ENCODE results near the gene KCNK18. TPM values are rescaled to one million over a fixed set of nuclear protein-coding genes. Genes with fewer than 3 reads are reported as not detected.

The KCNK18 gene
- total and polyA plus RNA-seq, 2 of the 8 experiments (the other 6 are each of a cell fraction or from before 2014, with no cell fraction given) = not detected

DNA sequence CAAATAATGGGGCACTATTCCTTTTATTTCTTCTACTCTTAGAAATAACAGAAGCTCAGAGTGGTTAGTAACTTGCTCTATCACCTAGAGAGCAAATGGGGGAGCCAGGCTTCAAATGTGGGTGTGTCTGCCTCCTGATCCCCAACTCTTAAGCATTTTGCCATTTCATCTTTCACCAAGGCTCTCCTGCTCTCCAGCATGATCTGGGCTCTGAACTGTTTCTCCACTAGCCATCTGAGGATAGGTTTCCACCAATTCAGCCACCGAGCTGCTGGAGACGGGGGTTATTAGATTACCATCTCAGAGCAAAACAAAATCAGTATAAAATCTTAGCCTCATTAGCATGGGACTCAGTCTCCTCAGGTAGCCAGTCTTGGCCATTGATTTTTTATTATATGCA is 39.0 kb upstream of the KCNK18 start:
- Histone ChIP-seq H4K8ac (ENCODE audit: extremely low read depth, insufficient read depth, low read length) (no peak overlapping the region), H2BK120ac (replicated peaks; ENCODE audit: low read depth, low read length) (no peak overlapping the region), H3K9ac (replicated peaks in 1 of 4; ENCODE audit: extremely low read depth in 1 of 4, low read depth in 3 of 4, low read length in 3 of 4) (no peak overlapping the region), H4K5ac (ENCODE audit: insufficient read length, low read depth, low read length) (no peak overlapping the region), H3K56ac (replicated peaks; ENCODE audit: insufficient read length, low read depth, low read length) (no peak overlapping the region), H2BK12ac (ENCODE audit: low read depth, low read length) (no peak overlapping the region; the same call in 1 of the 2 replicates), H2BK15ac (ENCODE audit: low read length) (no peak overlapping the region), H3K36me3 (ENCODE audit: control insufficient read depth in 2 of 4, insufficient read depth in 4 of 4, low read length in 3 of 4) (no peaks in the 10 kb centered on the region), H3K9me3 (ENCODE audit: insufficient read depth in 2 of 2, low read depth in 1 of 2, low read length in 1 of 2) (no peaks in the 10 kb centered on the region), H4K20me1 (replicated peaks in 1 of 2; ENCODE audit: control insufficient read depth in 1 of 2, insufficient read depth in 2 of 2, low read length in 2 of 2) (peaks cover 3 to 12% of the 10 kb centered on the region in 2 experiments), H3K4me2 (ENCODE audit: insufficient read depth in 1 of 2, low read depth in 2 of 2, low read length in 2 of 2) (no peak overlapping the region), H4K91ac (replicated peaks; ENCODE audit: insufficient read length, low read length) (no peak overlapping the region), H3K23me2 (ENCODE audit: low read depth, low read length) (peaks cover 1% of the 10 kb centered on the region; the same call in 1 of the 2 replicates), H3K79me1 (ENCODE audit: low read depth, low read length) (no peaks in the 10 kb centered on the region), H3K4ac (replicated peaks; ENCODE audit: insufficient read length, low read depth, low read length) (no peak overlapping the region), H3K23ac (ENCODE audit: insufficient read length) (no peak overlapping the region), H2AFZ (ENCODE audit: low read length) (no peak overlapping the region), H2BK5ac (ENCODE audit: low read depth, low read length) (no peak overlapping the region; the same call in 1 of the 2 replicates), H3K4me1 (replicated peaks in 1 of 4; ENCODE audit: control insufficient read depth in 3 of 4, insufficient read depth in 4 of 4, low read length in 3 of 4) (peaks cover 6 to 12% (median 10%) of the 10 kb centered on the region in 4 experiments; a peak in 6 of 7 replicates), H3K4me3 (ENCODE audit: extremely low read depth in 1 of 4, insufficient read depth in 2 of 4, low read depth in 3 of 4, low read length in 4 of 4) (no peak overlapping the region), H3K27ac (ENCODE audit: low read depth, low read length) (no peak overlapping the region), H3K18ac (ENCODE audit: extremely low read depth, low read length) (no peak overlapping the region), H3K79me2 (ENCODE audit: control insufficient read depth in 1 of 2, insufficient read depth in 2 of 2, low read length in 2 of 2) (no peaks in the 10 kb centered on the region), H3K14ac (ENCODE audit: insufficient read length) (no peak overlapping the region), H2AK5ac (ENCODE audit: low read depth, low read length) (0 out of 2 replicates have a peak overlapping the region, but pooled peaks have one; percentile 17), H2BK20ac (ENCODE audit: low read length) (no peak overlapping the region), H3K27me3 (replicated peaks in 1 of 4; ENCODE audit: control insufficient read depth in 3 of 4, extremely low read depth in 1 of 4, insufficient read depth in 3 of 4, low read length in 3 of 4) (peaks cover 77 to 97% (median 92%) of the 10 kb centered on the region in 4 experiments)
- ChIA-PET POLR2A (ENCODE audit: partially characterized antibody) (interaction anchor here (1.3 to 2.2 kb wide), 3 partner anchors 27 to 396 kb away, joined by 3 to 6 read pairs (median 4); no protein-coding TSS in a partner anchor), CTCF (ENCODE audit: partially characterized antibody) (interaction anchor here (0.7 to 4.7 kb wide), 17 partner anchors 10 to 467 kb away, joined by 3 to 31 read pairs (median 5); partner anchors contain the start of gene VAX1)
- FAIRE-seq = no peak
- 37% methylated on average over 2 of the region's 2 CpGs; no CpG with 5 or more reads in 1 of the 2 experiments for WGBS, 2 experiments (ENCODE audit: extremely low coverage in 1 of 2, insufficient coverage in 1 of 2, insufficient read length in 1 of 2, insufficient replicate concordance in 2 of 2, low coverage in 1 of 2, low lambda C conversion rate in 2 of 2, missing lambda C conversion rate in 1 of 2)
- TF ChIP-seq RNF2 (IDR thresholded peaks at IDR 0.05; ENCODE audit: borderline replicate concordance, low read depth, low read length, missing control alignments, poor library complexity, severe bottlenecking) (peak; percentile 69), SUZ12 (IDR thresholded peaks at IDR 0.05; ENCODE audit: low read length) (peak; percentile 37; the same call in 1 of the 2 replicates), EZH2 (IDR thresholded peaks at IDR 0.05; ENCODE audit: low read depth, low read length, severe bottlenecking) (peak; percentile 61), CHD2 (IDR thresholded peaks at IDR 0.05; ENCODE audit: low read length) (no peak), CTBP2 (IDR thresholded peaks at IDR 0.05; ENCODE audit: borderline replicate concordance, insufficient read depth, insufficient read length, low read length) (no peak)
- TF ChIP-seq, protein P1, sequence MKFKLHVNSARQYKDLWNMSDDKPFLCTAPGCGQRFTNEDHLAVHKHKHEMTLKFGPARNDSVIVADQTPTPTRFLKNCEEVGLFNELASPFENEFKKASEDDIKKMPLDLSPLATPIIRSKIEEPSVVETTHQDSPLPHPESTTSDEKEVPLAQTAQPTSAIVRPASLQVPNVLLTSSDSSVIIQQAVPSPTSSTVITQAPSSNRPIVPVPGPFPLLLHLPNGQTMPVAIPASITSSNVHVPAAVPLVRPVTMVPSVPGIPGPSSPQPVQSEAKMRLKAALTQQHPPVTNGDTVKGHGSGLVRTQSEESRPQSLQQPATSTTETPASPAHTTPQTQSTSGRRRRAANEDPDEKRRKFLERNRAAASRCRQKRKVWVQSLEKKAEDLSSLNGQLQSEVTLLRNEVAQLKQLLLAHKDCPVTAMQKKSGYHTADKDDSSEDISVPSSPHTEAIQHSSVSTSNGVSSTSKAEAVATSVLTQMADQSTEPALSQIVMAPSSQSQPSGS (IDR thresholded peaks at IDR 0.05; ENCODE audit: low read length) = no peak
- no peak for DNase-seq (ENCODE audit: low read depth in 1 of 2, low spot score in 2 of 2)

All from H1 (cell line).